GM12878 (cell line): ENCODE results near the gene RWDD1. TPM values are rescaled to one million over a fixed set of nuclear protein-coding genes. Genes with fewer than 3 reads are reported as not detected.

Experiments used
- ATAC-seq: fragments of 200-7000 bp; cut with Tn5 transposase; 3 replicates; pipeline ENCODE4 v1.9.1; 2020; ENCODE audit warnings: mild to moderate bottlenecking, moderate library complexity
- BruUV-seq: library from RNA; stranded (reverse); fragments of 400-500 nt; replicated peaks from 2 replicates; lab custom pipeline; 2021; lab: Mats Ljungman, UMichigan
- CTCF ChIA-PET: fragments of 300-600 bp; sonication (Branson Sonifier 250); formaldehyde crosslinking; extraction: SDS; loops from one replicate; lab custom pipeline; 2021; ENCODE audit warnings: inconsistent platforms; lab: Yijun Ruan, JAX
- POLR2A ChIA-PET: fragments of 350-600 bp; formaldehyde crosslinking; extraction: SDS; loops from one replicate; lab custom pipeline; 2021; ENCODE audit warnings: inconsistent platforms; lab: Charles Lee
- RAD21 ChIA-PET: fragments of 300-600 bp; sonication (Branson Sonifier 250); formaldehyde crosslinking; loops from one replicate; lab custom pipeline; 2023; ENCODE audit warnings: antibody characterized with exemption; ENCODE audit not compliant: unreplicated experiment; lab: Charles Lee
- SMC1A ChIA-PET: fragments of 300-600 bp; sonication (Branson Sonifier 250); formaldehyde crosslinking; loops from one replicate; lab custom pipeline; 2023; ENCODE audit not compliant: unreplicated experiment, uncharacterized antibody; lab: Charles Lee
- DNase-seq: peaks from one replicate; pipeline ENCODE4 v3.0.0-alpha.2; 2011; ENCODE audit warnings: low read depth, low spot score
- FAIRE-seq: peaks from 3 replicates; lab custom pipeline; 2011; peaks lifted over from hg19 to GRCh38; lab: Jason Lieb, UNC
- H2AFZ ChIP-seq: 2 replicates; pipeline ENCODE4 v1.6.0; 2011; ENCODE audit warnings: low read depth, low read length, control low read depth; ENCODE audit not compliant: control insufficient read depth
- H3K27ac ChIP-seq: 2 replicates; pipeline ENCODE4 v1.5.1; 2011; ENCODE audit warnings: control low read depth; ENCODE audit not compliant: control insufficient read depth, insufficient read depth
- H3K27me3 ChIP-seq, 2 experiments: replicated peaks in 1 of 2; 2 replicates each; pipeline versions ENCODE4 v1.6.0 to v1.6.1; 2011; ENCODE audit warnings: low read length in 1 of 2; ENCODE audit not compliant: control insufficient read depth in 2 of 2, insufficient read depth in 2 of 2
- H3K36me3 ChIP-seq, 2 experiments: 2 replicates each; pipeline ENCODE4 v1.5.1; 2011; ENCODE audit warnings: low read length in 1 of 2; ENCODE audit not compliant: control insufficient read depth in 2 of 2, insufficient read depth in 2 of 2
- H3K4me1 ChIP-seq: 2 replicates; pipeline ENCODE4 v1.6.1; 2011; ENCODE audit warnings: mild to moderate bottlenecking, low read length, moderate library complexity, mixed read lengths; ENCODE audit not compliant: control insufficient read depth, insufficient read depth
- H3K4me2 ChIP-seq: 2 replicates; pipeline ENCODE4 v1.6.0; 2011; ENCODE audit warnings: control low read depth; ENCODE audit not compliant: control insufficient read depth, insufficient read depth
- H3K4me3 ChIP-seq: fragments of 200-600 bp; sonication (generic); 2 replicates; pipeline ENCODE4 v1.5.1; 2016
- H3K79me2 ChIP-seq: 2 replicates; pipeline ENCODE4 v1.6.0; 2011; ENCODE audit warnings: low read length; ENCODE audit not compliant: control insufficient read depth, insufficient read depth
- H3K9ac ChIP-seq: 2 replicates; pipeline ENCODE4 v1.8.0; 2011; ENCODE audit warnings: low read length, control low read depth, mixed read lengths; ENCODE audit not compliant: control insufficient read depth, insufficient read depth
- H3K9me3 ChIP-seq: replicated peaks from 3 replicates; pipeline ENCODE4 v1.5.1; 2011; ENCODE audit warnings: mild to moderate bottlenecking, low read length; ENCODE audit not compliant: control insufficient read depth, insufficient read depth
- H4K20me1 ChIP-seq: 2 replicates; pipeline ENCODE4 v1.6.0; 2011; ENCODE audit not compliant: control insufficient read depth, insufficient read depth
- MEF2B ChIP-seq: fragments of 450-650 bp; IDR thresholded peaks from 2 replicates; pipeline ENCODE4 v1.6.1; 2018; ENCODE audit warnings: mild to moderate bottlenecking, moderate library complexity; ENCODE audit not compliant: partially characterized antibody, poor library complexity, severe bottlenecking
- NRF1 ChIP-seq: conservative IDR thresholded peaks from 2 replicates; pipeline ENCODE4 v1.6.1; 2011; ENCODE audit warnings: mild to moderate bottlenecking, low read depth, low read length, improper control_type of control experiment
- PAX5 ChIP-seq: IDR thresholded peaks from 2 replicates; pipeline ENCODE4 v1.6.1; 2011; ENCODE audit warnings: low read depth, low read length, borderline replicate concordance
- PKNOX1 ChIP-seq: fragments of 450-650 bp; IDR thresholded peaks from 2 replicates; pipeline ENCODE4 v1.6.1; 2016; ENCODE audit warnings: mild to moderate bottlenecking
- PRDM15 ChIP-seq: fragments of 450-650 bp; formaldehyde crosslinking; IDR thresholded peaks from 2 replicates; pipeline ENCODE4 v1.4.0; 2020; ENCODE audit warnings: mild to moderate bottlenecking, moderate library complexity
- SIX5 ChIP-seq: IDR thresholded peaks from 2 replicates; pipeline ENCODE4 v1.6.1; 2011; ENCODE audit warnings: mild to moderate bottlenecking, low read depth, low read length, moderate library complexity; ENCODE audit not compliant: severe bottlenecking
- SKIL ChIP-seq: fragments of 450-650 bp; IDR thresholded peaks from 2 replicates; pipeline ENCODE4 v1.6.1; 2017; ENCODE audit warnings: mild to moderate bottlenecking, low read depth, inconsistent platforms; ENCODE audit not compliant: poor library complexity, severe bottlenecking
- SREBF2 ChIP-seq: IDR thresholded peaks from 2 replicates; pipeline ENCODE4 v1.6.1; 2012; ENCODE audit warnings: mild to moderate bottlenecking, low read length
- WGBS: methylation state at CpG from one replicate; pipeline ENCODE4 v1.1.6; 2016; ENCODE audit warnings: low lambda C conversion rate; ENCODE audit not compliant: insufficient replicate concordance, insufficient coverage; ENCODE audit errors: missing lambda C conversion rate; 5-methylcytosine and 5-hydroxymethylcytosine counted together
- in situ Hi-C: fragments of 300-500 bp; cut with MboI; formaldehyde crosslinking; loops from 9 replicates; pipeline ENCODE4 v1.14.3; 2018; ENCODE audit warnings: mixed read lengths
- intact Hi-C: fragments of 100-400 bp; cut with micrococcal nuclease; formaldehyde crosslinking; loops from one replicate; pipeline ENCODE4 v1.14.2; 2022; ENCODE audit not compliant: unreplicated experiment
- polyA plus RNA-seq, 11 experiments: library from polyadenylated mRNA; depleted of rRNA in 4 of 11; unstranded in 6 of 11; stranded (reverse) in 5 of 11; fragments of >200 nt; fragmentation: Nextera tagmentation in 4 of 11; fragmentation: Illumina TruSeq in 1 of 11; extraction: Ambion mirVana in 4 of 11; extraction: Trizol in 1 of 11; gene quantifications; 1 replicate in 1 of 11; 2 replicates in 10 of 11; pipeline versions ENCODE4 v1.2.1 to v1.2.3, GENCODE V29; 2011 to 2016; ENCODE audit warnings: inconsistent platforms in 2 of 11, missing spikeins in 2 of 11, low read depth in 1 of 11
- total RNA-seq, 4 experiments: library from RNA; depleted of rRNA in 3 of 4; stranded (reverse); fragments of >200 nt in 3 of 4; fragmentation: Illumina TruSeq in 1 of 4; extraction: Trizol in 1 of 4; gene quantifications; 2 replicates each; pipeline versions ENCODE4 v1.2.1 to v1.2.3, GENCODE V29; 2013 to 2021
- TF ChIP-seq, protein P1 (sequence below): IDR thresholded peaks from 2 replicates; pipeline ENCODE4 v1.6.1; 2011; ENCODE audit warnings: low read depth, mild to moderate bottlenecking, low read length, moderate library complexity, borderline replicate concordance; ENCODE audit errors: extremely low read depth
- TF ChIP-seq, protein P2 (sequence below): IDR thresholded peaks from 2 replicates; pipeline ENCODE4 v1.6.1; 2011; ENCODE audit warnings: borderline replicate concordance, low read depth, mild to moderate bottlenecking, moderate library complexity, mixed read lengths, low read length; ENCODE audit not compliant: insufficient read depth; ENCODE audit errors: extremely low read length
- TF ChIP-seq, protein P3 (sequence below): IDR thresholded peaks from 2 replicates; pipeline ENCODE4 v1.6.1; 2012; ENCODE audit warnings: low read depth, low read length, improper control_type of control experiment

RWDD1 gene
- total and polyA plus RNA-seq, 10 of the 15 experiments (the other 5 are each of a cell fraction or from before 2014, with no cell fraction given): 40.1 to 107 (median 65.8) TPM

DNA sequence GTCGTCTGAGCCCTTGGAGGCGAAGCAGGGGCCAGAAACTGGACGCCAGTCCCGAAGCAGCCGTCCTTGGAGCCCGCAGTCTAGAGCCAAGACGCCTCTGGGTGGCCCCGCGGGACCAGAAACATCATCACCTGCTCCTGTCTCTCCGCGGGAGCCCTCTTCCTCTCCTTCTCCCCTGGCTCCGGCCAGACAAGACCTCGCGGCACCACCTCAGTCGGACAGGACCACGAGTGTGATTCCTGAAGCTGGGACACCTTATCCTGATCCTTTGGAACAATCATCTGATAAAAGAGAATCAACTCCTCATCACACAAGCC, 45.4 kb downstream of the RWDD1 start (continued):
- TF ChIP-seq SKIL (no peak), SIX5 (no peak), NRF1 (no peak), SREBF2 (no peak)
- TF ChIP-seq, protein P1, sequence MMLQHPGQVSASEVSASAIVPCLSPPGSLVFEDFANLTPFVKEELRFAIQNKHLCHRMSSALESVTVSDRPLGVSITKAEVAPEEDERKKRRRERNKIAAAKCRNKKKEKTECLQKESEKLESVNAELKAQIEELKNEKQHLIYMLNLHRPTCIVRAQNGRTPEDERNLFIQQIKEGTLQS: no peak

GRCh38 chr6:116624036-116624805, 52.9 kb downstream of the RWDD1 start:
- no peak overlapping the region for H3K4me2 ChIP-seq
- TF ChIP-seq, protein P2, sequence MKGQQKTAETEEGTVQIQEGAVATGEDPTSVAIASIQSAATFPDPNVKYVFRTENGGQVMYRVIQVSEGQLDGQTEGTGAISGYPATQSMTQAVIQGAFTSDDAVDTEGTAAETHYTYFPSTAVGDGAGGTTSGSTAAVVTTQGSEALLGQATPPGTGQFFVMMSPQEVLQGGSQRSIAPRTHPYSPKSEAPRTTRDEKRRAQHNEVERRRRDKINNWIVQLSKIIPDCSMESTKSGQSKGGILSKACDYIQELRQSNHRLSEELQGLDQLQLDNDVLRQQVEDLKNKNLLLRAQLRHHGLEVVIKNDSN: no peak
- no peak for TF ChIP-seq PAX5
- TF ChIP-seq, protein P3, sequence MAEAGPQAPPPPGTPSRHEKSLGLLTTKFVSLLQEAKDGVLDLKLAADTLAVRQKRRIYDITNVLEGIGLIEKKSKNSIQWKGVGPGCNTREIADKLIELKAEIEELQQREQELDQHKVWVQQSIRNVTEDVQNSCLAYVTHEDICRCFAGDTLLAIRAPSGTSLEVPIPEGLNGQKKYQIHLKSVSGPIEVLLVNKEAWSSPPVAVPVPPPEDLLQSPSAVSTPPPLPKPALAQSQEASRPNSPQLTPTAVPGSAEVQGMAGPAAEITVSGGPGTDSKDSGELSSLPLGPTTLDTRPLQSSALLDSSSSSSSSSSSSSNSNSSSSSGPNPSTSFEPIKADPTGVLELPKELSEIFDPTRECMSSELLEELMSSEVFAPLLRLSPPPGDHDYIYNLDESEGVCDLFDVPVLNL: no peak
- TF ChIP-seq MEF2B: no peak
- no peak for TF ChIP-seq PKNOX1
- no peak for TF ChIP-seq PRDM15 (CRISPR knock-in tag)

More at GRCh38 chr6:116624036-116624805, 52.9 kb downstream of the RWDD1 start:
- H3K27ac ChIP-seq: no peak overlapping the region
- no peaks in the 10 kb centered on the region for H3K4me1 ChIP-seq
- ATAC-seq (no peak), DNase-seq (no peak), FAIRE-seq (no peak)
- RAD21 ChIA-PET: no interaction called here
- H2AFZ ChIP-seq: no peak overlapping the region
- H4K20me1 ChIP-seq: no peaks in the 10 kb centered on the region
- WGBS: 4% methylated on average over 3 of the region's 3 CpGs
- H3K4me3 ChIP-seq: no peak overlapping the region
- in situ Hi-C loops (no loop called here), intact Hi-C loops (no loop called here)
- H3K27me3 ChIP-seq: no peaks in the 10 kb centered on the region
- SMC1A ChIA-PET: interaction anchor here (0.6 to 1.5 kb wide), 4 partner anchors 9 to 82 kb away, joined by 3 to 5 read pairs (median 3); no protein-coding TSS in a partner anchor
- POLR2A ChIA-PET: no interaction called here
- H3K9me3 ChIP-seq: no peaks in the 10 kb centered on the region
- no peaks in the 10 kb centered on the region for H3K36me3 ChIP-seq
- H3K79me2 ChIP-seq: no peaks in the 10 kb centered on the region
- H3K9ac ChIP-seq: no peak overlapping the region
- CTCF ChIA-PET: interaction anchor here (0.5 to 1.4 kb wide), 5 partner anchors 10 to 1178 kb away, joined by 3 to 5 read pairs (median 3); no protein-coding TSS in a partner anchor
- no TSS peak for BruUV-seq
